HCT116 (cell line): ENCODE data around the gene TSPAN5. TPM values are rescaled to one million over a fixed set of nuclear protein-coding genes. Genes with fewer than 3 reads are reported as not detected.

Source experiments
- ATAC-seq: fragments of 200-7000 bp; cut with Tn5 transposase; 2 replicates; pipeline ENCODE4 v1.9.1; 2020; ENCODE audit warnings: mild to moderate bottlenecking, moderate library complexity
- BruUV-seq: library from RNA; stranded (reverse); fragments of 400-500 nt; replicated peaks from 2 replicates; lab custom pipeline; 2021; lab: Mats Ljungman, UMichigan
- CTCF ChIA-PET: fragments of 300-600 bp; sonication (Branson Sonifier 250); formaldehyde crosslinking; loops from one replicate; lab custom pipeline; 2021; ENCODE audit warnings: antibody characterized with exemption; lab: Charles Lee
- POLR2A ChIA-PET: fragments of 300-600, 350-600 bp; sonication (Branson Sonifier 250); formaldehyde crosslinking; loops from one replicate; lab custom pipeline; 2021; ENCODE audit warnings: antibody characterized with exemption; lab: Charles Lee
- RAD21 ChIA-PET, 2 experiments: fragments of 300-600 bp; sonication (Branson Sonifier 250); formaldehyde crosslinking; loops; one replicate each; lab custom pipeline; 2023; ENCODE audit warnings: low total read pairs in 2 of 2; ENCODE audit not compliant: uncharacterized antibody in 2 of 2, unreplicated experiment in 2 of 2, low non-redundant PET in 1 of 2; lab: Charles Lee
- DNase-seq: peaks from one replicate; pipeline ENCODE4 v3.0.0-alpha.2; 2010; ENCODE audit warnings: low read depth, low spot score
- H2AFZ ChIP-seq: fragments of 200-600 bp; shearing (Covaris generic), sonication (generic); 2 replicates; pipeline ENCODE4 v1.6.1; 2017; ENCODE audit warnings: low read depth, mixed run types, mixed read lengths, antibody characterized with exemption, low read length; ENCODE audit not compliant: poor library complexity, severe bottlenecking
- H3K27ac ChIP-seq: 2 replicates; pipeline ENCODE4 v1.5.1; 2012; ENCODE audit warnings: low read depth, low read length
- H3K27me3 ChIP-seq: fragments of 200-600 bp; sonication (generic); 2 replicates; pipeline ENCODE4 v1.6.1; 2016; ENCODE audit warnings: mixed run types, low read length, mixed read lengths; ENCODE audit not compliant: insufficient read depth
- H3K36me3 ChIP-seq, 2 experiments: fragments of 200-500 bp in 1 of 2; fragments of 200-600 bp in 1 of 2; sonication (Bioruptor generic) in 1 of 2; sonication (generic) in 1 of 2; 2 replicates each; pipeline versions ENCODE4 v1.5.1 to v1.6.1; 2014 to 2016; ENCODE audit warnings: low read length in 2 of 2, inconsistent platforms in 1 of 2, mixed read lengths in 1 of 2, mixed run types in 1 of 2; ENCODE audit not compliant: insufficient read depth in 2 of 2, control insufficient read depth in 1 of 2
- H3K4me1 ChIP-seq, 2 experiments: fragments of 200-600 bp in 1 of 2; sonication (generic) in 1 of 2; 2 replicates each; pipeline versions ENCODE4 v1.5.1 to v1.6.1; 2012 to 2017; ENCODE audit warnings: low read length in 2 of 2, inconsistent platforms in 1 of 2, mild to moderate bottlenecking in 1 of 2, mixed read lengths in 1 of 2, mixed run types in 1 of 2, moderate library complexity in 1 of 2; ENCODE audit not compliant: insufficient read depth in 2 of 2, control insufficient read depth in 1 of 2
- H3K4me2 ChIP-seq: fragments of 200-600 bp; sonication (generic); 2 replicates; pipeline ENCODE4 v1.6.1; 2017; ENCODE audit warnings: mixed run types, low read length, mixed read lengths
- H3K4me3 ChIP-seq, 2 experiments: fragments of 200-600 bp in 1 of 2; sonication (generic) in 1 of 2; replicated peaks in 1 of 2; 2 replicates each; pipeline ENCODE4 v1.5.1; 2011 to 2016; ENCODE audit warnings: low read length in 2 of 2, control low read depth in 1 of 2, low read depth in 1 of 2, mild to moderate bottlenecking in 1 of 2, mixed read lengths in 1 of 2, mixed run types in 1 of 2
- H3K79me2 ChIP-seq: fragments of 200-600 bp; sonication (generic); 2 replicates; pipeline ENCODE4 v1.6.1; 2017; ENCODE audit warnings: mild to moderate bottlenecking, mixed run types, low read length, moderate library complexity, mixed read lengths; ENCODE audit not compliant: insufficient read depth
- H3K9ac ChIP-seq: fragments of 200-600 bp; sonication (generic); 2 replicates; pipeline ENCODE4 v1.6.1; 2016; ENCODE audit warnings: low read length, mixed read lengths
- H3K9me2 ChIP-seq: fragments of 200-600 bp; sonication (generic), shearing (Covaris generic); 2 replicates; pipeline ENCODE4 v1.6.1; 2017; ENCODE audit warnings: mixed run types, mild to moderate bottlenecking, moderate library complexity; ENCODE audit not compliant: insufficient read depth
- H3K9me3 ChIP-seq, 2 experiments: fragments of 200-500 bp in 1 of 2; fragments of 200-600 bp in 1 of 2; sonication (Bioruptor generic) in 1 of 2; sonication (generic) in 1 of 2; 2 replicates each; pipeline ENCODE4 v1.6.1; 2014 to 2017; ENCODE audit warnings: low read length in 2 of 2, mixed read lengths in 2 of 2, inconsistent platforms in 1 of 2, low read depth in 1 of 2, mild to moderate bottlenecking in 1 of 2, mixed run types in 1 of 2, moderate library complexity in 1 of 2; ENCODE audit not compliant: control insufficient read depth in 1 of 2, insufficient read depth in 1 of 2
- H4K20me1 ChIP-seq: fragments of 200-600 bp; sonication (generic), shearing (Covaris generic); 2 replicates; pipeline ENCODE4 v1.6.1; 2017; ENCODE audit warnings: mixed run types, mild to moderate bottlenecking, moderate library complexity; ENCODE audit not compliant: insufficient read depth
- ATF3 ChIP-seq: IDR thresholded peaks from 2 replicates; pipeline ENCODE4 v1.6.1; 2012
- CBX3 ChIP-seq: IDR thresholded peaks from 2 replicates; pipeline ENCODE4 v1.6.1; 2012; ENCODE audit warnings: low read depth
- CEBPB ChIP-seq: IDR thresholded peaks from 2 replicates; pipeline ENCODE4 v1.6.1; 2012; ENCODE audit warnings: low read depth
- EGR1 ChIP-seq: IDR thresholded peaks from 2 replicates; pipeline ENCODE4 v1.6.1; 2012; ENCODE audit warnings: low read depth
- EZH2phosphoT487 ChIP-seq: fragments of 200-600 bp; IDR thresholded peaks from 2 replicates; pipeline ENCODE4 v1.6.1; 2018; ENCODE audit warnings: antibody characterized with exemption, borderline replicate concordance
- FOSL1 ChIP-seq: IDR thresholded peaks from 2 replicates; pipeline ENCODE4 v1.6.1; 2012; ENCODE audit warnings: low read depth
- JUND ChIP-seq: IDR thresholded peaks from 2 replicates; pipeline ENCODE4 v1.6.1; 2012
- MAX ChIP-seq: IDR thresholded peaks from 2 replicates; pipeline ENCODE4 v1.6.1; 2012
- POLR2A ChIP-seq: IDR thresholded peaks from 2 replicates; pipeline ENCODE4 v1.7.0; 2011; ENCODE audit warnings: borderline replicate concordance; ENCODE audit not compliant: insufficient read depth, insufficient read length; ENCODE audit errors: extremely low read depth
- POLR2AphosphoS5 ChIP-seq: IDR thresholded peaks from 2 replicates; pipeline ENCODE4 v1.6.1; 2011; ENCODE audit warnings: mild to moderate bottlenecking, low read depth, low read length, moderate library complexity
- SP1 ChIP-seq: IDR thresholded peaks from 2 replicates; pipeline ENCODE4 v1.6.1; 2012; ENCODE audit warnings: low read depth
- SRF ChIP-seq: IDR thresholded peaks from 2 replicates; pipeline ENCODE4 v1.6.1; 2012; ENCODE audit warnings: low read depth
- TCF7L2 ChIP-seq: IDR thresholded peaks from 2 replicates; pipeline ENCODE4 v1.7.0; 2011; ENCODE audit warnings: borderline replicate concordance, inconsistent platforms; ENCODE audit not compliant: insufficient read depth, insufficient read length; ENCODE audit errors: extremely low read depth
- YY1 ChIP-seq: IDR thresholded peaks from 2 replicates; pipeline ENCODE4 v1.6.1; 2011; ENCODE audit warnings: low read length, low read depth, moderate library complexity, mild to moderate bottlenecking; ENCODE audit not compliant: insufficient replicate concordance; ENCODE audit errors: extremely low read depth
- ZFX ChIP-seq: fragments of 450-650 bp; IDR thresholded peaks from 2 replicates; pipeline ENCODE4 v1.6.1; 2017
- ZNF274 ChIP-seq: fragments of 200-500 bp; sonication (Bioruptor generic); IDR thresholded peaks from 2 replicates; pipeline ENCODE4 v1.6.1; 2014; ENCODE audit warnings: mild to moderate bottlenecking, low read depth, low read length, inconsistent platforms
- intact Hi-C: fragments of 100-400 bp; cut with micrococcal nuclease; formaldehyde crosslinking; loops from 2 replicates; pipeline ENCODE4 v1.10.0; 2022
- total RNA-seq: library from RNA; stranded (reverse); gene quantifications from one replicate; pipeline ENCODE4 v1.2.1, GENCODE V29; 2021; ENCODE audit not compliant: unreplicated experiment
- TF ChIP-seq, protein P1 (sequence below): IDR thresholded peaks from 2 replicates; pipeline ENCODE4 v1.6.1; 2011; ENCODE audit warnings: mild to moderate bottlenecking, low read length, moderate library complexity; ENCODE audit not compliant: insufficient replicate concordance; ENCODE audit errors: extremely low read depth
- TF ChIP-seq, protein P2 (sequence below), 3 experiments: fragments of 200-600 bp in 1 of 3; sonication (generic) in 1 of 3; IDR thresholded peaks in 2 of 3; conservative IDR thresholded peaks in 1 of 3; 2 replicates each; pipeline ENCODE4 v1.5.1; 2012 to 2017; ENCODE audit warnings: low read depth in 2 of 3, low read length in 2 of 3, antibody characterized with exemption in 1 of 3, borderline replicate concordance in 1 of 3, control low read depth in 1 of 3, mild to moderate bottlenecking in 1 of 3, mixed read lengths in 1 of 3, mixed run types in 1 of 3, moderate library complexity in 1 of 3; ENCODE audit not compliant: insufficient read depth in 1 of 3

The TSPAN5 gene
- total RNA-seq, 1 experiment from 2014 or later: 56.8 TPM

DNA sequence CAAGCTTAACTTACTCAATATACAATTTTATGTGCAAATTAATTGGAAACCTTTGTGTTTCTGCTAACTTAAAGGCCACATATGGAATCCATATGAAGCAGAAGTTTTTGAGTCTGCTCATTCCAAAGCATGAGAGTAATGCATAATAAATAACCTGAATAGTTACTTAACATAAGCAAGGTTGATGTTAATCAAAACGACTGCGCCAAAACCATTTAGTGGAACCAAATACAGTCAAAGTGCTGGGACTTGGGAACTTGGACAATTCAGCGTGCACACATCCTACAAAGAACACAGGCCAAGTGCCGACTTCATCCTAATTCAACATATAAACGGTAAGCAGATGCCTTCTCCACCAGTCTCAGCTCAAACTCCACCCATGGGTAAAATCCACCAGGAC is 17.0 kb downstream of the TSPAN5 start:
- no peak overlapping the region for H3K27ac ChIP-seq
- RAD21 ChIA-PET: no interaction called here
- no peak for DNase-seq
- no peaks in the 10 kb centered on the region for H3K9me2 ChIP-seq
- peaks cover 100% of the 10 kb centered on the region for H3K79me2 ChIP-seq
- POLR2A ChIA-PET: interaction anchor here (1.0 kb wide), 1 partner anchor 21 kb away, joined by 4 read pairs; no protein-coding TSS in a partner anchor
- BruUV-seq: no TSS peak
- no peak overlapping the region for H2AFZ ChIP-seq
- TF ChIP-seq, protein P1, sequence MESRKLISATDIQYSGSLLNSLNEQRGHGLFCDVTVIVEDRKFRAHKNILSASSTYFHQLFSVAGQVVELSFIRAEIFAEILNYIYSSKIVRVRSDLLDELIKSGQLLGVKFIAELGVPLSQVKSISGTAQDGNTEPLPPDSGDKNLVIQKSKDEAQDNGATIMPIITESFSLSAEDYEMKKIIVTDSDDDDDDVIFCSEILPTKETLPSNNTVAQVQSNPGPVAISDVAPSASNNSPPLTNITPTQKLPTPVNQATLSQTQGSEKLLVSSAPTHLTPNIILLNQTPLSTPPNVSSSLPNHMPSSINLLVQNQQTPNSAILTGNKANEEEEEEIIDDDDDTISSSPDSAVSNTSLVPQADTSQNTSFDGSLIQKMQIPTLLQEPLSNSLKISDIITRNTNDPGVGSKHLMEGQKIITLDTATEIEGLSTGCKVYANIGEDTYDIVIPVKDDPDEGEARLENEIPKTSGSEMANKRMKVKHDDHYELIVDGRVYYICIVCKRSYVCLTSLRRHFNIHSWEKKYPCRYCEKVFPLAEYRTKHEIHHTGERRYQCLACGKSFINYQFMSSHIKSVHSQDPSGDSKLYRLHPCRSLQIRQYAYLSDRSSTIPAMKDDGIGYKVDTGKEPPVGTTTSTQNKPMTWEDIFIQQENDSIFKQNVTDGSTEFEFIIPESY: no peak
- TF ChIP-seq SP1 (no peak), CBX3 (no peak), EGR1 (no peak), ATF3 (no peak)
- H3K4me3 ChIP-seq: no peak overlapping the region
- no peaks in the 10 kb centered on the region for H3K36me3 ChIP-seq
- H3K4me1 ChIP-seq: peaks cover 15 to 67% of the 10 kb centered on the region in 2 experiments
- CTCF ChIA-PET: interaction anchor here (1.5 kb wide), 1 partner anchor 11 kb away, joined by 4 read pairs; no protein-coding TSS in a partner anchor
- H4K20me1 ChIP-seq: no peaks in the 10 kb centered on the region
- no peaks in the 10 kb centered on the region for H3K9me3 ChIP-seq
- ATAC-seq: no peak
- intact Hi-C loops: no loop called here
- H3K4me2 ChIP-seq: no peak overlapping the region
- H3K27me3 ChIP-seq: no peaks in the 10 kb centered on the region
- no peak overlapping the region for H3K9ac ChIP-seq

DNA sequence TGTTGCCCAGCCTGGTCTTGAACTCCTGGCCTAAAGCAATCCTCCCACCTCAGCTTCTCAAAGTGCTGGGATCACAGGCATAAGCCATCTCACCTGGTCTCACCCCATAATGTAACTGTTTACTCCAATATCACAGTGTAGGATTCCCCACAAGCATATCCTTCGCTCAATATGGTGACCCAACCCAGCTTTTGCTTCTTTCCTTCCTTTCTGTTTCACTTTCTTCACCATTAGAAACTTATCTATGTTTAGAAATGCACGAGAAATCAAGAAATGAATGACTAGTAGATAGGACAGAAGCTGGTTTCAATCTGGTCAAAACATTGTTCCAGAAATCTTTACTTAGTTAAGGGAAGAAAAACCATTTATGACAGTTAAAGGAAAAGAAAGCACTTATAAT is 18.9 kb downstream of the TSPAN5 start:
- H3K9me2 ChIP-seq: no peaks in the 10 kb centered on the region
- ATAC-seq: no peak
- ChIA-PET POLR2A (no interaction called here), CTCF (no interaction called here), RAD21 (no interaction called here)
- H3K9ac ChIP-seq: no peak overlapping the region
- no peaks in the 10 kb centered on the region for H4K20me1 ChIP-seq
- H3K27ac ChIP-seq: no peak overlapping the region
- peaks cover 100% of the 10 kb centered on the region for H3K79me2 ChIP-seq
- H3K9me3 ChIP-seq: no peaks in the 10 kb centered on the region
- H3K27me3 ChIP-seq: no peaks in the 10 kb centered on the region
- no TSS peak for BruUV-seq
- H2AFZ ChIP-seq: no peak overlapping the region
- intact Hi-C loops: no loop called here
- peaks cover 15 to 57% of the 10 kb centered on the region in 2 experiments for H3K4me1 ChIP-seq
- no peak for DNase-seq
- H3K4me3 ChIP-seq: no peak overlapping the region
- no peak overlapping the region for H3K4me2 ChIP-seq
- H3K36me3 ChIP-seq: no peaks in the 10 kb centered on the region
- TF ChIP-seq ZFX: no peak
- TF ChIP-seq EZH2phosphoT487: no peak
- TF ChIP-seq JUND: no peak
- no peak for TF ChIP-seq MAX
- no peak for TF ChIP-seq SRF
- TF ChIP-seq FOSL1: no peak
- TF ChIP-seq POLR2A: no peak
- TF ChIP-seq YY1: no peak
- TF ChIP-seq TCF7L2: no peak
- TF ChIP-seq, protein P2, sequence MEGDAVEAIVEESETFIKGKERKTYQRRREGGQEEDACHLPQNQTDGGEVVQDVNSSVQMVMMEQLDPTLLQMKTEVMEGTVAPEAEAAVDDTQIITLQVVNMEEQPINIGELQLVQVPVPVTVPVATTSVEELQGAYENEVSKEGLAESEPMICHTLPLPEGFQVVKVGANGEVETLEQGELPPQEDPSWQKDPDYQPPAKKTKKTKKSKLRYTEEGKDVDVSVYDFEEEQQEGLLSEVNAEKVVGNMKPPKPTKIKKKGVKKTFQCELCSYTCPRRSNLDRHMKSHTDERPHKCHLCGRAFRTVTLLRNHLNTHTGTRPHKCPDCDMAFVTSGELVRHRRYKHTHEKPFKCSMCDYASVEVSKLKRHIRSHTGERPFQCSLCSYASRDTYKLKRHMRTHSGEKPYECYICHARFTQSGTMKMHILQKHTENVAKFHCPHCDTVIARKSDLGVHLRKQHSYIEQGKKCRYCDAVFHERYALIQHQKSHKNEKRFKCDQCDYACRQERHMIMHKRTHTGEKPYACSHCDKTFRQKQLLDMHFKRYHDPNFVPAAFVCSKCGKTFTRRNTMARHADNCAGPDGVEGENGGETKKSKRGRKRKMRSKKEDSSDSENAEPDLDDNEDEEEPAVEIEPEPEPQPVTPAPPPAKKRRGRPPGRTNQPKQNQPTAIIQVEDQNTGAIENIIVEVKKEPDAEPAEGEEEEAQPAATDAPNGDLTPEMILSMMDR (IDR thresholded peaks at IDR 0.05 in 2 of 3, conservative IDR thresholded peaks at IDR 0.05 in 1 of 3; ENCODE audit: borderline replicate concordance in 1 of 3, insufficient read depth in 1 of 3, low read depth in 2 of 3, low read length in 2 of 3): no peak
- no peak for TF ChIP-seq CEBPB
- TF ChIP-seq POLR2AphosphoS5: no peak
- TF ChIP-seq EGR1: no peak
- no peak for TF ChIP-seq SP1
- no peak for TF ChIP-seq CBX3
- TF ChIP-seq ZNF274: no peak
